Loucy (cell line): Measurements from ENCODE around the gene SLC18A3.

Experiments used
- CTCF ChIP-seq: fragments of 200-600 bp; sonication (generic); conservative IDR thresholded peaks from 2 replicates; pipeline ENCODE4 v1.5.1; 2014; ENCODE audit warnings: mild to moderate bottlenecking, antibody characterized with exemption, low read length
- EZH2phosphoT487 ChIP-seq: fragments of 200-600 bp; IDR thresholded peaks from 2 replicates; pipeline ENCODE4 v1.6.1; 2018; ENCODE audit warnings: antibody characterized with exemption, mild to moderate bottlenecking, moderate library complexity, borderline replicate concordance

- TF ChIP-seq CTCF (no peak), EZH2phosphoT487 (no peak)
These were observed 36.1 kb downstream of the SLC18A3 start for GRCh38 chr10:49645871-49646870.
